Mucosa of descending colon (tissue), 3 donors: ENCODE results near the gene IQSEC3. TPM values are rescaled to one million over a fixed set of nuclear protein-coding genes. Genes with fewer than 3 reads are reported as not detected.
A peak's percentile ranks its signal among the peaks of the same experiment; 100 is the strongest.

Experiments used
- ATAC-seq: fragments of 200-7000 bp; cut with Tn5 transposase; one replicate; pipeline ENCODE4 v1.9.1; 2020; ENCODE audit warnings: mild to moderate bottlenecking, moderate library complexity
- DNase-seq, 3 donors: peaks; one replicate each; pipeline ENCODE4 v3.0.0-alpha.2; 2020
- H3K36me3 ChIP-seq: fragments of 200-600 bp; one replicate; pipeline ENCODE4 v1.8.0; 2021; ENCODE audit warnings: low read depth, mild to moderate bottlenecking
- H3K4me1 ChIP-seq: fragments of 200-600 bp; one replicate; pipeline ENCODE4 v1.8.0; 2021; ENCODE audit warnings: low read depth, mild to moderate bottlenecking
- H3K4me3 ChIP-seq: fragments of 200-600 bp; one replicate; pipeline ENCODE4 v1.8.0; 2021; ENCODE audit warnings: mild to moderate bottlenecking
- H3K9me3 ChIP-seq: fragments of 200-600 bp; one replicate; pipeline ENCODE4 v1.8.0; 2021; ENCODE audit warnings: mild to moderate bottlenecking
- CTCF ChIP-seq: fragments of 200-600 bp; IDR thresholded peaks from one replicate; pipeline ENCODE4 v1.8.0; 2022; ENCODE audit warnings: antibody characterized with exemption, mild to moderate bottlenecking
- intact Hi-C, 2 donors: fragments of 100-400 bp; cut with DNase I in 1 of 2; cut with micrococcal nuclease in 1 of 2; formaldehyde crosslinking; loops; one replicate each; pipeline versions ENCODE4 v1.11.0 to v1.11.1; 2022; cut with DNase I, micrococcal nuclease
- total RNA-seq, 3 donors: library from RNA; stranded (reverse); fragmentation: NEBNext Ultra II Directional in 2 of 3; extraction: Animal tissue kit (Norgen Biotek cat#: 25700) in 2 of 3; gene quantifications; one replicate each; pipeline versions ENCODE4 v1.2.1 to v1.2.4, GENCODE V29; 2021 to 2023
- donor health status: DM: no; HTN: no; CAD: no; lungs with moderate emphysema.
- donor health status: DM: no; HTN: no; CAD: no.
- donor health status: DM: no; HTN: yes; CAD: no.

IQSEC3 gene
- total RNA-seq, 3 donors from 2014 or later = 0.23 to 2.3 (median 1.1) TPM

DNA sequence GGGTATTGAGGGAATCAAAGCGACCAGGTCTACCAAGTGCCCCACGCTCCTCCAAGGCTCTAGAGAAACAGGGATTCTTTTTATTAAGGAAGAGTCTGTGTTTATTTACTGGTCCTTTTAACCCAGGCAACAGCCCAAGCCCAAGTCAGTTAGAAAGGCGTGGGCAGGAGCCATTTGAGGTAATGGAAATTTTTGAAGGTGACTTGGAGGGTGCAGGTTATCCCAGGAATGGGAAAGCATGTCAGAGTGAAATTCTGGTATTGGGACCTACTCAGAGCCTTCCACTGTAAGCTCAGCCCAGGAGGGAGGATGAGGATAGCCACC lies 144.5 kb downstream of the IQSEC3 start:
- no peak overlapping the region for H3K4me3 ChIP-seq
- intact Hi-C loops = no loop called here
- no peaks in the 10 kb centered on the region for H3K36me3 ChIP-seq
- TF ChIP-seq CTCF = no peak
- no peak for DNase-seq
- H3K9me3 ChIP-seq = no peaks in the 10 kb centered on the region
- H3K4me1 ChIP-seq = peaks cover 19% of the 10 kb centered on the region
- peak; percentile 16 for ATAC-seq

- H3K9me3 ChIP-seq = no peaks in the 10 kb centered on the region
- H3K4me1 ChIP-seq = peaks cover 19% of the 10 kb centered on the region
- H3K36me3 ChIP-seq = no peaks in the 10 kb centered on the region
- intact Hi-C loops = no loop called here
- H3K4me3 ChIP-seq = no peak overlapping the region
- no peak for ATAC-seq
- DNase-seq = no peak
- no peak for TF ChIP-seq CTCF
These were observed 145.3 kb downstream of the IQSEC3 start for GRCh38 chr12:211639-212414.

DNA sequence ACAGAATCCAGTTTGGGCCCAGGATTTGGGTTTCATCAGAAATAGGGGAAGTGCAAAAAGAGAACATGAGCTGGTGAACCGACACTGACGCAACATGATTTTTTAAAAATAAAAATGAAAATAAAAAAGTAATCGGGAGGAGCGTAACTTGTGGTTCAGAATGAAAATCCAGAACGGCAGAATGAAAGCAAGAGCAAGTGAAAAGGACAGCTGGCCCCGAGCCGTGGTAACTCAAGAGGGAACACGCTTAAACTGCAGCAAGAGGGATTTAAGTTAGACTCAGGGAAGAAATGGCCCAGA lies 145.8 kb downstream of the IQSEC3 start:
- intact Hi-C loops = no loop called here
- H3K4me3 ChIP-seq = no peak overlapping the region
- ATAC-seq = no peak

DNA sequence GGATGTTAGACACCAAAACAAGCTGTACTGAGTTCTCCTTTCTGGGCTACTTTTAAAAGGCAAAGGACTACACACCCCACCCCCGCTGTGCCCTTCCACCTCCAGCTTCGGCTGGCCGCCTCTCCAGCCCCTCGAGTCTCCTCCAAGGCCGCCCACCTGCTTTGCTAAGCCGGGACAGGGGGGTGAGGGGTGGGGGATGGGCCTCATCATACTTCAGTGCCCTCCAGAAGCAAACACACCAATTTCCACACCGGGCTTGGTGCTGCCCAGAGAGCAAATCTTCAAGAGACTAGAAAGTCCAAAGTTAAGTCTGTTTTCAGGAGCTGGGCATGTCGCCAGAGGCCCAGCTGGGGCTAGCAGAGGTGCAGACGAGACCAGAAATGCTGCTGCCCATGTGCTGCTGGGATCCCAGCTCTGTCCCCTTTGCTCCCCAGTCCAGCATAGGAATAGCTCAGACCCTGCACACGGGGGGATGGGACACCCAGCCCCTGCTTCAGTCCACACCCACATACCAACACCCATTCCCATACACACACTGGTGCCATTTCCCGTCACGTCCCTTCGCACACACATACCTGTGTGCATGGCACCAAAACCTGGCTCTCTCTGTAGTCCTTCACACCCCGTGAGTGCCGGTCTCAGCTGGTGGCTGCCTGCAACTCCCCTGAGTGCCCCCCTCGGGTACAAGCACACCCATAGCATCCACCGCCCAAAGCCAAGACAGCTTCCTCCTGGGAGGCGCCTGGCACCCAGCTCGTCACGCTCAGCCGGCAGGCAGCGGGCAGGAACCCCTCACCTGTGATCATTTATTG lies 146.4 kb downstream of the IQSEC3 start:
- DNase-seq (peak in 2 of 3 donors; percentile 61 to 62), ATAC-seq (peak; percentile 52)
- Histone ChIP-seq H3K4me1 (peaks cover 19% of the 10 kb centered on the region), H3K9me3 (no peaks in the 10 kb centered on the region), H3K4me3 (no peak overlapping the region), H3K36me3 (no peaks in the 10 kb centered on the region)
- intact Hi-C loops = no loop called here
- no peak for TF ChIP-seq CTCF

More for the DNA sequence above, 145.8 kb downstream of the IQSEC3 start:
- H3K9me3 ChIP-seq = no peaks in the 10 kb centered on the region
- no peak for DNase-seq
- TF ChIP-seq CTCF = no peak
- no peaks in the 10 kb centered on the region for H3K36me3 ChIP-seq
- peaks cover 19% of the 10 kb centered on the region for H3K4me1 ChIP-seq

- DNase-seq (no peak), ATAC-seq (peak; percentile 1)
- Histone ChIP-seq H3K9me3 (no peaks in the 10 kb centered on the region), H3K36me3 (no peaks in the 10 kb centered on the region), H3K4me3 (no peak overlapping the region), H3K4me1 (peaks cover 19% of the 10 kb centered on the region)
- intact Hi-C loops = no loop called here
- no peak for TF ChIP-seq CTCF
These were observed 147.0 kb downstream of the IQSEC3 start for GRCh38 chr12:213527-213932.
